GM21737 (cell line): ENCODE measurements around the gene P2RX7.
"Not testable (repeated sequence)": the region's sequence is repeated elsewhere in the genome, so short reads cannot be mapped to it uniquely, and the experiment has no call there.

Experiments
- ATAC-seq: cut with Tn5 transposase; IDR thresholded peaks from one replicate; pipeline ENCODE4 v1.9.1; 2021; ENCODE audit warnings: mild to moderate bottlenecking, moderate library complexity; ENCODE audit not compliant: unreplicated experiment

P2RX7 gene

DNA sequence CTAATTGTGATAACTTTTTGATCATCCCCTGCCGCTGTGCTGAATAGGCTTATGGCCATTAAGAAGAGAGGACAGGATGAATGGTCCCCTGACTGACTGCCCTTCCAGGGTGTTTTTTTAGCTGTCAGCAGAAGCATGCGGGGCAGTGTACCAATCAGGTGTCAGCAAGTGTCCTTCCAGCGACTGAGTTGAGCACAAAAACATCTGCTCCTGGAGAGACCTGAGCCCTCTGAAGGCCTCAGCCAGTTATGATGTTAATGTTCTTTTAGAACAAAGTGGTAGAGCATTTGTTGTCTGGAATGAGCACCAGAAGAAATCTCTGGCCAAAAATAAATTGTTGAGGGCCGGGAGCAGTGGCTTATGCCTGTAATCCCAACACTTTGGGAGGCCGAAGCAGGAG, 37.5 kb downstream of the P2RX7 start:
- ATAC-seq: no peak

DNA sequence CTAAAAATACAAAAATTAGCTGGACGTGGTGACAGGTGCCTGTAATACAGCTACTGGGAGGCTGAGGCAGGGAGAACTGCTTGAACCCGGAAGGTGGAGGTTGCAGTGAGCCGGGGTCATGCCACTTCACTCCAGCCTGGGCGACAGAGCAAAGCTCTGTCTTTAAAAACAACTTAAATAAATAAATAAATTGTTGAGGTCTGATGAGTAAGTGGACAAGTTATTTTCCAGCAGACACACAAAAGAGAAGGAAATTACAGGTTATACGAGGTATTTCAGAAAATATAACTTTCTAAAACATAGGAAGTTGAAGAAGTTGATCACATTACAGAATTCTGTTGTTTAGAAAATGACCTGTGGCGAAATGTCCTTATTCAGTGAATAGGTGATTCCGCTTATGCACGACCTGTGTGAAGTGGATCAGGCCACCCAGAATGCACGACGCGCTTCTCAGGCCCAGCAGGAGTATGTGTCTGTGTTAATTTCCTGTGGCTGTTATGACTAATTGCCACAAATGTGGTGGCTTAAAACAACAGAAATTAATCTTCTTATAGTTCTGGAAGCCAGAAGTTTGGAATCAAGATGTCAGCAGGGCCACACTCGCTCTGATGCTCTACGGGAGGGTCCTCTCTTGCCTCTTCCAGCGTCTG, 38.1 kb downstream of the P2RX7 start:
- no peak for ATAC-seq

DNA sequence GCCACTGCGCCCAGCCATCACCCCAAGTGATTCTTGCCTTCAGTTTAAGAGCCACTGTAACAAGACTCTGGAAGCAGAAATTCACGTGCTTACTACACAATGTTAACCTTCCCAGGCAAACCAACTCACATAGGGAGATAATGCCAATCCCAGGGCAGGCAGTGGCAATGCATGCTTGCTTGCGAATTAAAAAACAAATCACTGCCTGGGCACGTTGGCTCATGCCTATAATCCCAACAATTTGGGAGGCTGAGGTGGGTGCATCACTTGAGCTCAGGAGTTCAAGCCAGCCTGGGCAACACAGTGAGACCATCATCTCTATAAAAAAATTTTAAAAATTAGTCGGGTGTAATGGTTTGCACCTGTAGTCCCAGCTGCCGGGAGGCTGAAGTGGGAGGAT, 39.5 kb downstream of the P2RX7 start:
- no peak for ATAC-seq

DNA sequence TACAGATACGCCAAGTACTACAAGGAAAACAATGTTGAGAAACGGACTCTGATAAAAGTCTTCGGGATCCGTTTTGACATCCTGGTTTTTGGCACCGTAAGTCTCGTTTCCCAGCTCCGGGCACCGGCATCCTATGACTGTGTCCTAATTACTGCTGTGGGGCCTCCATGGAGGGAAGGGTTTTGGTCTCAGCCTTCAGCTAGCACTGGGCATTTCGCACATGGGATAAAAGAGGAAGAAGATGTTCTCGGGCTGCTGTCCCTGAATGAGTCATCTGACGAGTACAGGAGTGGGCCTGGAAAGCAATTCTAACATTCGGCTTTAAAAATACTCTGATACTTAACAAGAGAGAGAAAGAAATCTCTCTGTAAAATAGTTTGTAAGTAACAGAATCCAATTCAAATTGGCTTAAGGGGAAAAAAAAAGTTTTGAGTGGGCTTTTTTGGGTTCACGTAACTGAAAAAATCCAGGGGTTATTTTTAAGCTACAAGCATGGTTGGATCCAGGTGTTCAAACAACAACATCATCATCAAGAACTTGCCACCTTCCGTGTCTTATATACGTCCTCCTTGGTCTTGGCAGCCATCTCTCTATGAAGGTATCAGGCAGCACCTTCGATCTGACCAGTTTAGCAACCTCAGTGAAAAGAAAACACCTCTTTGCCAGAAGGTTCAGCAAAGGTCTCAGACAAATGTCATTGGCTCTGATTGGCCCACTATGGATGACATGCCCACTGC, 42.9 kb downstream of the P2RX7 start:
- ATAC-seq: no peak

DNA sequence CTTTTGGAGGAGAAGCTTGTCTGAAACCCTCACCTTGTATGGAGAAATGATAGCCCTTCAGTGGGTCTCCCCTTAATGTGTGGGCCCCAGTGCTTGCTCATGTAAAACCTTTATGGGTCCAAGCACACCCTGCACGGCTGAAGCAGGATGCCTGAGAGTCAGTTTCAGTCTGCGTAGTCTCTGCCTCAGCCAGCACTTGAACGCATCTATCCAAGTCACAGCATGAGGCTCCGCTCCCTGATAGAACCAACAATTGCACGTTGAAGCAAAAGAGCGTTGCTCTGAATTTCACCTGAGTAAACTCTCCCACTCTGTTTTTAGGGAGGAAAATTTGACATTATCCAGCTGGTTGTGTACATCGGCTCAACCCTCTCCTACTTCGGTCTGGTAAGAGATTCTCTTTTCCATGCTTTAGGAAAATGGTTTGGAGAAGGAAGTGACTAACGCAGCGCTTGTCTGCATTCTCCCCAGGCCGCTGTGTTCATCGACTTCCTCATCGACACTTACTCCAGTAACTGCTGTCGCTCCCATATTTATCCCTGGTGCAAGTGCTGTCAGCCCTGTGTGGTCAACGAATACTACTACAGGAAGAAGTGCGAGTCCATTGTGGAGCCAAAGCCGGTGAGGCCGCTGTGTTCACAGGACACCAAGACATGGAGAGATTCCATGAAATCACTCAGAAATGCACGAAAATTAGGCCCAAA, 44.3 kb downstream of the P2RX7 start:
- ATAC-seq: no peak

DNA sequence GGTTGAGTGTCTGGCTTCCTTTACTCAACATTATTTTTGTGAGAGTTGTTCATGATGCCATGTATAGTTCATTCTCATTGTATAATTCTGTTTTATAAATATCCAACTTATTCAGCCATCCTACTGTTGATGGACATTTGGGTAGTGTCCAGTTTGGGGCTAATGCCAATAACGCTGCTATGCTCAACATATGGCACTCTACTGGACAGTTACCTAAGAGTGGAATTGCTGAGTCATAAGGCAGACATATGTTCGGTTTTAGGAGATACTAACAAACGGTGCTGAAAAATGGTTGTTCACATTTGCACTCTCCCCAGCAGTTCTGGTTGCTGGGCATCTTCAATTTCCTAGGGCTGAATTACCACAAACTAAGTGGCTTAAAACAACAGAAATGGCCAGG, 48.5 kb downstream of the P2RX7 start:
- ATAC-seq: no peak

DNA sequence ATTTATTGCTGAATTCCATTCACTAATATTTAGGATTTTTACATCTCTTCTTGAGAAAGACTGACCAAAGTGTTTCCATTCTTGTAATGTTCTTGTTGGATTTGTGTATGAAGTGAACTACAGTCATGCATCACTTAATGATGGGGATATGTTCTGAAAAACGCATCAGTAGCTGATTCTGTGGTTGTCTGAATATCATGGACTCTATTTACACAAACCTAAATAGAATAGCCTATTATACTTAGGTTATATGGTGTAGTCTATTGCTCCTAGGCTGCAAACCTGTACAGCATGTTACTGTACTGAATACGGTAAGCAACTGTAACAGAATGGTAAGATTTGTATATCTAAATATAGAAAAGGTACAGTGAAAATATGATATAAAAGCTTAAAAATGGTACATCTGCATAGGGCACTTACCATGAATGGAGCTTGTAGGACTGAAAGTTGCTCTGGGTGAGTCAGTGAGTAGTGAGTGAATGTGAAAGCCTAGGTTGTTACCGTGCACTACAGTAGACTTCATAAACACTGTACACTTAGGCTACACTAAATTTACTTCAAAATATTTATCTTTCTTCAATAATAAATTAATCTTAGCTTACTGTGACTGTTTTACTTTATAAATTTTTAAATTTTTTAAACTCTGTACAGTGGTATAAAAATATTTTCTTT, 49.7 kb downstream of the P2RX7 start:
- ATAC-seq: no peak

DNA sequence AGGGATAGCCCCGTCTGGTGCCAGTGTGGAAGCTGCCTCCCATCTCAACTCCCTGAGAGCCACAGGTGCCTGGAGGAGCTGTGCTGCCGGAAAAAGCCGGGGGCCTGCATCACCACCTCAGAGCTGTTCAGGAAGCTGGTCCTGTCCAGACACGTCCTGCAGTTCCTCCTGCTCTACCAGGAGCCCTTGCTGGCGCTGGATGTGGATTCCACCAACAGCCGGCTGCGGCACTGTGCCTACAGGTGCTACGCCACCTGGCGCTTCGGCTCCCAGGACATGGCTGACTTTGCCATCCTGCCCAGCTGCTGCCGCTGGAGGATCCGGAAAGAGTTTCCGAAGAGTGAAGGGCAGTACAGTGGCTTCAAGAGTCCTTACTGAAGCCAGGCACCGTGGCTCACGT, 51.7 kb downstream of the P2RX7 start:
- no peak for ATAC-seq

DNA sequence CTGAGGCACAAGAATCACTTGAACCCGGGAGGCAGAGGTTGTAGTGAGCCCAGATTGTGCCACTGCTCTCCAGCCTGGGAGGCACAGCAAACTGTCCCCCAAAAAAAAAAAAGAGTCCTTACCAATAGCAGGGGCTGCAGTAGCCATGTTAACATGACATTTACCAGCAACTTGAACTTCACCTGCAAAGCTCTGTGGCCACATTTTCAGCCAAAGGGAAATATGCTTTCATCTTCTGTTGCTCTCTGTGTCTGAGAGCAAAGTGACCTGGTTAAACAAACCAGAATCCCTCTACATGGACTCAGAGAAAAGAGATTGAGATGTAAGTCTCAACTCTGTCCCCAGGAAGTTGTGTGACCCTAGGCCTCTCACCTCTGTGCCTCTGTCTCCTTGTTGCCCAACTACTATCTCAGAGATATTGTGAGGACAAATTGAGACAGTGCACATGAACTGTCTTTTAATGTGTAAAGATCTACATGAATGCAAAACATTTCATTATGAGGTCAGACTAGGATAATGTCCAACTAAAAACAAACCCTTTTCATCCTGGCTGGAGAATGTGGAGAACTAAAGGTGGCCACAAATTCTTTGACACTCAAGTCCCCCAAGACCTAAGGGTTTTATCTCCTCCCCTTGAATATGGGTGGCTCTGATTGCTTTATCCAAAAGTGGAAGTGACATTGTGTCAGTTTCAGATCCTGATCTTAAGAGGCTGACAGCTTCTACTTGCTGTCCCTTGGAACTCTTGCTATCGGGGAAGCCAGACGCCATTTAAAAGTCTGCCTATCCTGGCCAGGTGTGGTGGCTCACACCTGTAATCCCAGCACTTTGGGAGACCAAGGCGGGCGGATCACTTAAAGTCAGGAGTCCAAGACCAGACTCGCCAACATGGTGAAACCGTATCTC, 52.6 kb downstream of the P2RX7 start:
- no peak for ATAC-seq

DNA sequence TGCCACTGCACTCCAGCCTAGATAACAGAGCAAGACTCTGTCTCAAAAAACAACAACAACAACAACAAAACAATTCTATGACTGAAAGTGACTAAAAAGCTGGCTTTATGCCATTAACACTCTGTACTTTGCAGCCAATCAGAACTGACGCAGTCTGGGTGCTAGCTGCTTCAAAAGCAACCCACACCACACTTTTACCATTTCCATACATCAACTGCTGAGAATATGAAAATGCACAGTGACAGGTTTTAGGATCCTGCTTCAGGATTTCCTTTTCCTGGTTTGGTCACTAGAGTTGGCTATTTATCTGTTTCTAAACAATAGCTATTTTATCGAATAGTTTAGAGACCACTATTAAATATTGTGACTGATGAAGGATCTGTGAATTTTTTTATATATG, 54.1 kb downstream of the P2RX7 start:
- ATAC-seq: no peak

DNA sequence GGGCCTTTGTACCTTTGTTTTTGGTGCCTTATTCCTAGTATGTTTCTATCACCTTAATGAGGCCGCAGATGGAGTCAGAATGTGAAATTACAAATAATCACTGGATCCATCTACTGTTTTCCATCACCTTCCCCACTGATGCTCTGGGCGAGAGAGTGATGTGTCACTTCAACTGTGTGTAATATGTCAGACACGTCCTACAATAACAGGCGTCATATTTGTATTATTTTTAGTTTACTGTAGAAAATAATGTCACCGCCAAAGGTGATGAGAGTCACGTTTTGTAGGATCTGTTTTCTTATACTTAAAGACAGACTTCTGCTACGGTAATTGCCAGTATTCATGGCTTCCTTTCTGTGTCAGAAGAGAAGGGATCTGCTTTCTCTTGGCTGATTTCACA, 54.8 kb downstream of the P2RX7 start:
- no peak for ATAC-seq

DNA sequence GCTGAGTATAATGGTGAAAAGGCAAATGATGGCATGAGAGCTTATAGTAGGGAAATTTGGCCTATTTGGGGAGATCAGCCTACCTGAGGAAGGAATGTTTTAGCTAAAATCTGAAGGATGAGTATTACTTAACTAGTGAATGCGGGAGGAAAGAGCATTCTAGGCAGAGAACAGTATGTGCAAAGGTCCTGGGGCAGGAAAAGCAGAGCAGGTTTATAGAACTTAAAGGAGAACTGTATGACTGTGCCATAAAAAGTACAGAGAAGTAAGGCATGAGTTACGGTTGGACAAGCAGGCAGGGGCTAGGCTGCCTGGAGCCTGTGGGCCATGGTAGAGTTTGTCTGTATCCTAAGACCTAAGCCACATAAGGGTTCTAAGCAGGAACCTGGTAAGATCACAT, 55.6 kb downstream of the P2RX7 start:
- no peak for ATAC-seq

DNA sequence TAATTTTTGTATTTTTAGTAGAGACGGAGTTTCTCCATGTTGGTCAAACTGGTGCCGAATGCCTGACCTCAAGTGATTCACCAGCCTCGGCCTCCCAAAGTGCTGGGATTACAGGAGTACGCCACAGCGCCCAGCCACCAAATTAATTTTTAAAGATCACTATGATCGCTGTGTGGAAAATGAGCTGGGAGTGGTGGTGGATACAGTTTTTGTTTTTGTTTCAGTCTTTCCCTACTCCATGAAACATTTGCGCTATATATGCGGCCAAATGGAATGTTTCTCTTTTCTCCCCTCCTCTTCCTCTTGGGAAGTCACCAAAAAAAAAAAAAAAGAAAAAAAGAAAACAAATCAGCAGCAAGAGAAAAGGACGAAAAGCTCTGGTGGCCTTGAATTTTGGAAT, 56.5 kb downstream of the P2RX7 start:
- ATAC-seq: no peak

DNA sequence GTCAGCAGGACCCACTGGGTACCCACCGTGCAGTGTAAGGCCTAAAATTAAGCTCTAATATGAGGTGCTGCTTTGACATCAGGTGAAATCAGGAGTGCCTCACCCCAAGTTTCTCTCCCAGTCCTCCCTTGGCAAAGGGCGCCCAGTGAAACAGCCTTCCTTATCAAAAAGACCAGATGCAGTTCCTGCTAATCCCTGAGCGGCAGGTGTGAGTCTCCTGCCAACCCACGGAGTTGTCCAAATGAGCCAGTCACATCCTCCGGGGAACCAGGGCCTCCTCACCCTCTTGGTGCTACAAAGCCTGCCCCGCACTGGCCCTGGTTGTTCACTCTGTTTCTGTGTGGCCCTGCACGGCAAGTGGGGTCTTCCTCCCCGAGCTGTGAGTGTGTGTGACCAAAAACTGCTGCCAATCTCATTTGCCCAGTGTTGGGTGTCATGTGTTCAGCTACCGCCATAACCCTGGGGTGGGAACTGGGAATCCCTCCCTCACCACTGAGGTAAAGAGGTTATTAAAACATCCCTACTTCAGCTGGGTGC, 57.0 kb downstream of the P2RX7 start:
- ATAC-seq: no peak

DNA sequence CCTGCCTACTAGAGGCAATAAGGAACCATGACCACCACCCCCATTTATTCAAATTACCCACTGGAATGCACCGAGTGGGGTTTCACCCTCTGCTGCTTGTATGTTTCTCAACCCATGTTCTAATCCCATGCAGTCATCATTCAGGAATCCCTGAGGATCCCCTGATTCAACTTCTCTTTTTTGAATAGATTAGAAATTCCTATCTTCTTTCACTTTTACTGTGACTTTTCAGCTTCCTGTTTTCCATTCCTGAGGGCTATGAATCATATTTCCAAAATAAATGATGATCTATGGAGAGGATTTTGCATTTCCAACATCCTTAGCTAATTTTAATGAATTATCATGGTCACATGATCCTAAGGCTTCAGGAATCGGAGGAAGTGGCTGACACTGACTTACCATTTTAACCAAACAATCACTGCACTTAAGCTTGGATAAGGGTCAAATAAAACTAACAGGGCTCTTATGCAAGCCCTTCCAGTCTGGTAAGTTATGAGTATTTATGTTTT, 57.9 kb downstream of the P2RX7 start:
- no peak for ATAC-seq

DNA sequence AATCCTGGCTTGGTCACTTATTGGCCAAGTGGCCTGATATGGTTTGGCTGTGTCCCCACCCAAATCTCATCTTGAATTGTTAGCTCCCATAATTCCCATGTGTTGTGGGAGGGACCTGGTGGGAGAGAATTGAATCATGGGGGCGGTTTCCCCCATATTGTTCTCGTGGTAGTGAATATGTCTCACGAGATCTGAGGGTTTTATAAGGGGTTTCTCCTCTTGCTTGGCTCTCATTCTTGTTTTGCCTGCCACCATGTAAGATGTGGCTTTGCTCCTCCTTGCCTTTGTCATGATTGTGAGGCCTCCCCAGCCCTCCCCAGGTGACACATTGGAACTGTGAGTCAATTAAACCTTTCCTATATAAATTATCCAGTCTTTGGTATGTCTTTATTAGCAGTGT, 58.5 kb downstream of the P2RX7 start:
- ATAC-seq: no peak

DNA sequence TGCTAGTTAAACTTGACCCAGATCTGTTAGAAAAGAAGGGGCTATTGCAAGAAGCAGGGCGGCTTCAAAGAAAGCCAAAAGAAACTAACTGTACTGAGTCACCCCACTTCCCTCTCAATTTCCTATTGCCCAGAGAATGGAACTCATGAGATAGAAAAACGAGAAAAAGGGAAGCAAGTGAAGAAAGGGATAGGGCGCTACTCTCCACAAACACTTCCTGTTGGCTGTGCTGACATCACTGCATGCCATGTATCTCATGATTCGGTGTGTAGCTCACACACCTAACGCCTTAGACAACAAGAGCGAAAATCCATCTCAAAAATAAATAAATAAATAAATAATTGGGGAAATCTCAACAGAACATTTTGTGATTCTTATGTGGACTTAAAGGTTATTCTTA, 64.2 kb downstream of the P2RX7 start:
- ATAC-seq: no peak

DNA sequence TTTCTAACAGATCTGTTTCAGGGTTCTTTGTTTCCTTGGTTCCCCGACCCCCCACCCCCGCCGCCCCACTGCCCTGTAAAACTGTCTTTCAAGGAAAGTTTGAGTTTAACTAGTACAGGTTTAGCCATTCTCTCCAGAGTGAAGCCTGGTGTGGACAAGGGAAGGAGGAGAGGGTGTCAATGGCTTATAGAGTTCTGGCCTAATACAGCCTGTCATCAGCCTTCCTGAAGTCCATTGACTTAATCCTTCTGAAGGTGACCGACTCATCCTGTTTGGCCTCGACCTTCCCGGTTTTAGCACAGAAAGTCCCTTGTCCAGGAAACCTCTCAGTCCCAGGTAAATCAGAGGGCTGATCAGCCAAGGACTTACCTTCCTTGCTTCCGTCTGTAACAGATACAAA, 66.3 kb downstream of the P2RX7 start:
- no peak for ATAC-seq

DNA sequence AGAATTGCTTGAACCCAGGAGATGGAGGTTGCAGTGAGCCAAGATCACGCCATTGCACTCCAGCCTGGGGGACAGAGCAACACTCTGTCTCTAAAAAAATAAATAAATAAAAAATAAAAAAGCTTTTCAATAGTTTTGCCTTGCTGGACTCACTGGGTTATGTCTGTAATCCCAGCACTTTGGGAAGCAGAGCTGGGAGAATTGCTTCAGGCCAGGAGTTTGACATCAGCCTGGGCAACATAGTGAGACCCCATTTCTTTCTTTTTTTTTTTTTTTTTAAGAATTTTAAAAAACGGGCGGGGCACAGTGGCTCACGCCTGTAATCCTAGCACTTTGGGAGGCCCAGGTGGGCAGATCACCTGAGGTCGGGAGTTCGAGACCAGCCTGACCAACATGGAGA, 68.5 kb downstream of the P2RX7 start:
- ATAC-seq: not testable (repeated sequence)
